ENCODE results near the gene BRME1.

DNA sequence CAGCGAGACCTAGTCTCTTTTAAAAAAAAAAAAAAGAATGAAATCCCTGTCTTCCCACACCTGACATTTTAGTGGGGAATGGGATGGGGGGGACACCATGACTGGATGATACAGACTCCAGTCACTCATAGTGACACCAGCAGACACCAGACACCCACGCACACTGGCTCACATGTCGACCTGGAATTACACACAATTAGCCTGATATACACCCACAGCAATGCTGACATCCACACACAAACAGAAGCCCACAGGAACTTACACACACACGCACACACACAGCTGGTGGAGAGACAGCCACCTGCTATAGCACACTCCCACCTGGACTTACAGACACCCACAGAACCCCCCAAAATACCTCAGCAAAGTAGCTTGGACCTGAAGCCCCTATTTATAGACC lies 37.3 kb downstream of the BRME1 start:
- TF ChIP-seq ZBTB21 (CRISPR knock-in tag; IDR thresholded peaks at IDR 0.05) (no peak), JUND (CRISPR knock-in tag; IDR thresholded peaks at IDR 0.05) (no peak), PTBP1 (IDR thresholded peaks at IDR 0.05; ENCODE audit: low read depth, low read length, poor library complexity, severe bottlenecking) (no peak), SMC3 (IDR thresholded peaks at IDR 0.05; ENCODE audit: low read length) (no peak), AGO1 (IDR thresholded peaks at IDR 0.05; ENCODE audit: low read depth, low read length, poor library complexity, severe bottlenecking) (no peak), POLR2A (IDR thresholded peaks at IDR 0.05; ENCODE audit: insufficient read depth in 1 of 2, low read depth in 2 of 2, low read length in 2 of 2) (no peak), ZNF768 (CRISPR knock-in tag; IDR thresholded peaks at IDR 0.05) (no peak), CREB3 (CRISPR knock-in tag; IDR thresholded peaks at IDR 0.05) (no peak), ZBTB7A (CRISPR knock-in tag; IDR thresholded peaks at IDR 0.05) (no peak), CREM (IDR thresholded peaks at IDR 0.05) (no peak), CREM (CRISPR knock-in tag; IDR thresholded peaks at IDR 0.05) (no peak)
- TF ChIP-seq, protein P1, sequence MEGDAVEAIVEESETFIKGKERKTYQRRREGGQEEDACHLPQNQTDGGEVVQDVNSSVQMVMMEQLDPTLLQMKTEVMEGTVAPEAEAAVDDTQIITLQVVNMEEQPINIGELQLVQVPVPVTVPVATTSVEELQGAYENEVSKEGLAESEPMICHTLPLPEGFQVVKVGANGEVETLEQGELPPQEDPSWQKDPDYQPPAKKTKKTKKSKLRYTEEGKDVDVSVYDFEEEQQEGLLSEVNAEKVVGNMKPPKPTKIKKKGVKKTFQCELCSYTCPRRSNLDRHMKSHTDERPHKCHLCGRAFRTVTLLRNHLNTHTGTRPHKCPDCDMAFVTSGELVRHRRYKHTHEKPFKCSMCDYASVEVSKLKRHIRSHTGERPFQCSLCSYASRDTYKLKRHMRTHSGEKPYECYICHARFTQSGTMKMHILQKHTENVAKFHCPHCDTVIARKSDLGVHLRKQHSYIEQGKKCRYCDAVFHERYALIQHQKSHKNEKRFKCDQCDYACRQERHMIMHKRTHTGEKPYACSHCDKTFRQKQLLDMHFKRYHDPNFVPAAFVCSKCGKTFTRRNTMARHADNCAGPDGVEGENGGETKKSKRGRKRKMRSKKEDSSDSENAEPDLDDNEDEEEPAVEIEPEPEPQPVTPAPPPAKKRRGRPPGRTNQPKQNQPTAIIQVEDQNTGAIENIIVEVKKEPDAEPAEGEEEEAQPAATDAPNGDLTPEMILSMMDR (CRISPR knock-in tag; IDR thresholded peaks at IDR 0.05): no peak
- TF ChIP-seq, protein P2, sequence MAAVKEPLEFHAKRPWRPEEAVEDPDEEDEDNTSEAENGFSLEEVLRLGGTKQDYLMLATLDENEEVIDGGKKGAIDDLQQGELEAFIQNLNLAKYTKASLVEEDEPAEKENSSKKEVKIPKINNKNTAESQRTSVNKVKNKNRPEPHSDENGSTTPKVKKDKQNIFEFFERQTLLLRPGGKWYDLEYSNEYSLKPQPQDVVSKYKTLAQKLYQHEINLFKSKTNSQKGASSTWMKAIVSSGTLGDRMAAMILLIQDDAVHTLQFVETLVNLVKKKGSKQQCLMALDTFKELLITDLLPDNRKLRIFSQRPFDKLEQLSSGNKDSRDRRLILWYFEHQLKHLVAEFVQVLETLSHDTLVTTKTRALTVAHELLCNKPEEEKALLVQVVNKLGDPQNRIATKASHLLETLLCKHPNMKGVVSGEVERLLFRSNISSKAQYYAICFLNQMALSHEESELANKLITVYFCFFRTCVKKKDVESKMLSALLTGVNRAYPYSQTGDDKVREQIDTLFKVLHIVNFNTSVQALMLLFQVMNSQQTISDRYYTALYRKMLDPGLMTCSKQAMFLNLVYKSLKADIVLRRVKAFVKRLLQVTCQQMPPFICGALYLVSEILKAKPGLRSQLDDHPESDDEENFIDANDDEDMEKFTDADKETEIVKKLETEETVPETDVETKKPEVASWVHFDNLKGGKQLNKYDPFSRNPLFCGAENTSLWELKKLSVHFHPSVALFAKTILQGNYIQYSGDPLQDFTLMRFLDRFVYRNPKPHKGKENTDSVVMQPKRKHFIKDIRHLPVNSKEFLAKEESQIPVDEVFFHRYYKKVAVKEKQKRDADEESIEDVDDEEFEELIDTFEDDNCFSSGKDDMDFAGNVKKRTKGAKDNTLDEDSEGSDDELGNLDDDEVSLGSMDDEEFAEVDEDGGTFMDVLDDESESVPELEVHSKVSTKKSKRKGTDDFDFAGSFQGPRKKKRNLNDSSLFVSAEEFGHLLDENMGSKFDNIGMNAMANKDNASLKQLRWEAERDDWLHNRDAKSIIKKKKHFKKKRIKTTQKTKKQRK (IDR thresholded peaks at IDR 0.05; ENCODE audit: low read length): no peak
